Activated CD8-positive, alpha-beta T cell treated with anti-CD3 and anti-CD28 coated beads for 36 hours (primary cell): ENCODE measurements around the gene DIS3L2. TPM values are rescaled to one million over a fixed set of nuclear protein-coding genes. Genes with fewer than 3 reads are reported as not detected.
A peak's percentile ranks its signal among the peaks of the same experiment; 100 is the strongest.

Experiments
- ATAC-seq: fragments of 200-7000 bp; cut with Tn5 transposase; one replicate; pipeline ENCODE4 v1.10.0; 2021; ENCODE audit warnings: mild to moderate bottlenecking, moderate library complexity
- CTCF ChIA-PET: fragments of 350-600 bp; sonication (Branson Sonifier 250); formaldehyde crosslinking; loops from one replicate; lab custom pipeline; 2021; ENCODE audit warnings: antibody characterized with exemption; lab: Charles Lee
- POLR2A ChIA-PET: fragments of 350-600 bp; sonication (Branson Sonifier 250); formaldehyde crosslinking; loops from one replicate; lab custom pipeline; 2021; ENCODE audit warnings: antibody characterized with exemption; lab: Charles Lee
- DNase-seq: peaks from one replicate; pipeline ENCODE4 v3.0.0-alpha.2; 2020
- H3K27ac Mint-ChIP-seq: one replicate; pipeline ENCODE4 v1.8.0; 2021; ENCODE audit warnings: mild to moderate bottlenecking, mixed read lengths
- H3K27me3 Mint-ChIP-seq: one replicate; pipeline ENCODE4 v1.8.0; 2021; ENCODE audit warnings: mixed read lengths
- H3K36me3 Mint-ChIP-seq: one replicate; pipeline ENCODE4 v1.8.0; 2021; ENCODE audit warnings: low read depth, mixed read lengths
- H3K4me1 Mint-ChIP-seq: one replicate; pipeline ENCODE4 v1.8.0; 2021; ENCODE audit warnings: low read depth, mixed read lengths
- H3K4me3 Mint-ChIP-seq: one replicate; pipeline ENCODE4 v1.8.0; 2021; ENCODE audit warnings: mild to moderate bottlenecking, moderate library complexity, mixed read lengths
- H3K9me3 Mint-ChIP-seq: one replicate; pipeline ENCODE4 v1.8.0; 2021; ENCODE audit warnings: mixed read lengths
- intact Hi-C: fragments of 100-400 bp; cut with micrococcal nuclease; formaldehyde crosslinking; loops from one replicate; pipeline ENCODE4 v1.10.0; 2022
- total RNA-seq, 2 experiments: library from RNA; stranded (reverse); gene quantifications; one replicate each; pipeline ENCODE4 v1.2.3, GENCODE V29; 2021
- TF ChIP-seq, protein P1 (sequence below): fragments of 200-600 bp; IDR thresholded peaks from one replicate; pipeline ENCODE4 v1.8.0; 2022; ENCODE audit warnings: antibody characterized with exemption, mild to moderate bottlenecking

The DIS3L2 gene
- total RNA-seq, 2 experiments from 2014 or later = 26.5 to 27.2 TPM

DNA sequence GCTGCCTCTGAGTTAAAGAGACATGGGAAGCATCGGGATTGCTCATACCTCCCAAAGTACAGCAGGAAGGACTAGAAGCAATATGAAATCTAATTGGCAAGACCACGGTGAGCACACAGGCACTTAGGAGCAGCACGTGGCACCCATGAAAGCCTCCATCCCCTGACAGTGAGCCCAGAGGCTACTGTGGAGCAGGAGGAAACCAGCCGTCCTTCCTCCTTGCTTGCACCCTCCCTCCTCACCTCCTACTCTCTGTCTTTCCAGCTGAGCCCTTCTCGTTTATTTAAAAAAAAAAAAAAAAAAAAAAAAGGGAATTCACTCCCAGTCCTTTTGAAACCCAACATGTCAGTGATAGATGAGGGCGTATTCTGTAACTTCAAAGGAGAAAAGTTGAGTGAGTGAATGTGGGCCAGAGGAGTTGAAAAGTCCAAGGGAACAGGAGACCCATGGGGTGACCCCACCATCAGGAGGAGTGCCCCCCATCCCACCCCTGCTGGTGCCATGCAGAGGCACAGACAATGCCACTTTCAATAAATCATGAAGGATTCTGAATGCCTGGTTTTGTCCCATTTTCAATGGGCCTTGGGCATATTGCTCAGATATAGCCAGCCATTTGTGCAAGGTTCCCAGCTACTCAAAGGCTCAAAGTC is 320.5 kb downstream of the DIS3L2 start:
- TF ChIP-seq, protein P1, sequence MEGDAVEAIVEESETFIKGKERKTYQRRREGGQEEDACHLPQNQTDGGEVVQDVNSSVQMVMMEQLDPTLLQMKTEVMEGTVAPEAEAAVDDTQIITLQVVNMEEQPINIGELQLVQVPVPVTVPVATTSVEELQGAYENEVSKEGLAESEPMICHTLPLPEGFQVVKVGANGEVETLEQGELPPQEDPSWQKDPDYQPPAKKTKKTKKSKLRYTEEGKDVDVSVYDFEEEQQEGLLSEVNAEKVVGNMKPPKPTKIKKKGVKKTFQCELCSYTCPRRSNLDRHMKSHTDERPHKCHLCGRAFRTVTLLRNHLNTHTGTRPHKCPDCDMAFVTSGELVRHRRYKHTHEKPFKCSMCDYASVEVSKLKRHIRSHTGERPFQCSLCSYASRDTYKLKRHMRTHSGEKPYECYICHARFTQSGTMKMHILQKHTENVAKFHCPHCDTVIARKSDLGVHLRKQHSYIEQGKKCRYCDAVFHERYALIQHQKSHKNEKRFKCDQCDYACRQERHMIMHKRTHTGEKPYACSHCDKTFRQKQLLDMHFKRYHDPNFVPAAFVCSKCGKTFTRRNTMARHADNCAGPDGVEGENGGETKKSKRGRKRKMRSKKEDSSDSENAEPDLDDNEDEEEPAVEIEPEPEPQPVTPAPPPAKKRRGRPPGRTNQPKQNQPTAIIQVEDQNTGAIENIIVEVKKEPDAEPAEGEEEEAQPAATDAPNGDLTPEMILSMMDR = no peak
- Mint-ChIP-seq H3K4me3 (no peak overlapping the region), H3K36me3 (peaks cover 21% of the 10 kb centered on the region), H3K4me1 (peaks cover 35% of the 10 kb centered on the region), H3K27me3 (no peaks in the 10 kb centered on the region), H3K27ac (no peak overlapping the region), H3K9me3 (no peaks in the 10 kb centered on the region)
- POLR2A ChIA-PET = no interaction called here
- no peak for ATAC-seq
- intact Hi-C loops = no loop called here
- no peak for DNase-seq
- CTCF ChIA-PET = interaction anchor here (3.9 kb wide), 1 partner anchor 11 kb away, joined by 30 read pairs; no protein-coding TSS in a partner anchor

DNA sequence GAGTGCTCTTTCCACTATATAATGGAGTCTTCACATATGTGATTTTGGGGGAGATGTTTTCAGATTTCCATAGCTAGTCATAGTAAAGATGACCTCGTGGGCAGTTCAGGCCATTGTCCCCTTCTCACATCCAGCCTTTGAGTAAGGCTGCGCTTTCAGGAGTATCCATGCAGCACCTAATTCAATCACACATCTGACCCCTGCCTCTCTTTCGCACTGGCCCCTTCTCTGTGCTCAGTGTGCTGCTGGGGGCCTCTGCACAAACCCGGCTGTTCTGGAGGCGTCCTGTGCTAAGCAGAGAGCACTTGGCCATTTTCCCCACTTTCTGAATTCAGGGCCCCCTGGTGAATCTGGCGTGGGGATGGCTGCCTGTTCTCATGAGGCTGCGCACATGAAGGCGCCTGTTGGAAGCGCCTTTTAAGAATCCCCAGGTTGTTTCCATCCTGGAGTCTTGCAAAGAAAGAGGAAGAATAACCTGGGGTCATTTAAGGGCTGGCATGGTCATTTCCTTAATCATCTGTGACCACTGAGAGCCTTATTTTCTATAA is 321.1 kb downstream of the DIS3L2 start:
- DNase-seq (no peak), ATAC-seq (no peak)
- CTCF ChIA-PET = interaction anchor here (3.9 kb wide), 1 partner anchor 10 kb away, joined by 30 read pairs; no protein-coding TSS in a partner anchor
- Mint-ChIP-seq H3K36me3 (peaks cover 21% of the 10 kb centered on the region), H3K27ac (no peak overlapping the region), H3K27me3 (no peaks in the 10 kb centered on the region), H3K4me1 (peaks cover 35% of the 10 kb centered on the region), H3K9me3 (no peaks in the 10 kb centered on the region), H3K4me3 (no peak overlapping the region)
- TF ChIP-seq, protein P1 = no peak
- POLR2A ChIA-PET = no interaction called here
- intact Hi-C loops = no loop called here

DNA sequence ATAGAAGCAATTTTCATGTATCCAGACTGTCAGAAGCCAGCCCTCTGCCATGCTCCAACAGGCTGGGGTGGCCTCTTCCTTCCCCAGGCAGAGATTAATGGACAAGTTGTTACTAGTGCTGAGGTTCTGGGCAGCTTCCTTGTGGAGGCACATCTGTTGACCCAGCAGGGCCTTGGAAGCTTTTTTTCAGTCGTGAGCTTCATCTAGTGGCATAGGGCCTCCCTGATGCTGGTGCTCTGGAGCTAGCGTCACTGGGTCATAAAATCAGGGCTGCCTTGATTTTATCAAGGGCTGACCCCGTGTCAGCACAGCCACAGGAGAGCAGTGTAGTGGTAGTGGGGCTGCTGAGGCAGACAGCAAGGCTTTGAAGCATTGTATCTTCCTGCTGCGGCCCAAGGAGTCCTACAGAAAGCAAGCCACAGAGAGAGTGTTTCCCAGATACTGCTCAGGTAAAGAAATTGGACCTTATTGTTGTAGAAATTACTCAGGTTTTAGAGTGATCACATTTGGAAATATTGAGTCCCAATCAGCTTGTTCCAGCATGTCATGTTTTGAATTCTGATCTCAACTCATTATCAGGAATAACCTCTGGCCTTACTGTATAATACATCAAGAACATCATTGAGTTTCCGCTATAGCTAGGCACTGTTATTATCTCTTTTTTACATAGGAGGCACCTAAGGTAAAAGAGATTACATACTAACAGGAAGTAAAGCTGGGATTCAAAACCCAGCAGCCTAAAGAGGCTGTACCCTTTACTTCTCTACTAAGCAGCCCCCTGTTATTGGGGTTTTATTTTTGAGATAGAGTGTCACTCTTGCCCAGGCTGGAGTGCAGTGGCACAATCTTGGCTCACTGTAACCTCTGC is 324.7 kb downstream of the DIS3L2 start:
- H3K27me3 Mint-ChIP-seq = no peaks in the 10 kb centered on the region
- ATAC-seq (peak; percentile 30), DNase-seq (no peak)
- H3K4me3 Mint-ChIP-seq = no peak overlapping the region
- intact Hi-C loops = no loop called here
- peaks cover 5% of the 10 kb centered on the region for H3K36me3 Mint-ChIP-seq
- peak overlapping the region; percentile 69 for H3K27ac Mint-ChIP-seq
- peaks cover 35% of the 10 kb centered on the region for H3K4me1 Mint-ChIP-seq
- no peaks in the 10 kb centered on the region for H3K9me3 Mint-ChIP-seq
- TF ChIP-seq, protein P1 = no peak
- CTCF ChIA-PET = interaction anchor here (0.7 to 1.9 kb wide), 6 partner anchors 11 to 386 kb away, joined by 3 to 9 read pairs (median 4); no protein-coding TSS in a partner anchor
- POLR2A ChIA-PET = interaction anchor here (0.7 kb wide), 2 partner anchors 29 to 33 kb away, joined by 3 read pairs; no protein-coding TSS in a partner anchor

DNA sequence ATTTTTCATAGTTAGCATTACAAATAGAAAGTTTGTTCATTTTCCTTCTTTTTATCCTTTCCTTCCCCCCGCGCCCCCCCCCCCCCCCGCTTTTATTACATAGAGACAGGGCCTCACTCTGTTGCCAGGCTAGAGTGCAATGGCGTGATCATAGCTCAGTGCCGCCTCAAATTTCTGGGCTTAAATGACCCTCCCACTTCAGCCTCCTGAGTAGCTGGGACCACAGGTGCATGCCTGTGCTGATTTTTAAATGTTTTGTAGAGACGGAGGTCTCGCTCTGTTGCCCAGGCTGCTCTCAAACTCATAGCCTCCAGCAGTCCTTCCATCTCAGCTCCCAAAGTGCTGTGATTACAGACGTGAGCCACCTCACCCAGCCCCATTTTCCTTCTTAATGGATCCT is 325.8 kb downstream of the DIS3L2 start:
- ChIA-PET CTCF (interaction anchor here (0.7 to 1.6 kb wide), 3 partner anchors 10 to 387 kb away, joined by 3 to 9 read pairs (median 5); no protein-coding TSS in a partner anchor), POLR2A (no interaction called here)
- no peaks in the 10 kb centered on the region for H3K27me3 Mint-ChIP-seq
- no peak for ATAC-seq
- no peak overlapping the region for H3K27ac Mint-ChIP-seq
- intact Hi-C loops = no loop called here
- H3K4me1 Mint-ChIP-seq = peaks cover 35% of the 10 kb centered on the region
- DNase-seq = no peak
- peaks cover 3% of the 10 kb centered on the region for H3K36me3 Mint-ChIP-seq
- H3K9me3 Mint-ChIP-seq = no peaks in the 10 kb centered on the region
- TF ChIP-seq, protein P1 = no peak
- no peak overlapping the region for H3K4me3 Mint-ChIP-seq
